ENCODE results near the gene KMT2B. TPM values are rescaled to one million over a fixed set of nuclear protein-coding genes. Genes with fewer than 3 reads are reported as not detected.

The KMT2B gene
- total and polyA plus RNA-seq, 2 donors from 2014 or later = 14.8 to 40.8 TPM

DNA sequence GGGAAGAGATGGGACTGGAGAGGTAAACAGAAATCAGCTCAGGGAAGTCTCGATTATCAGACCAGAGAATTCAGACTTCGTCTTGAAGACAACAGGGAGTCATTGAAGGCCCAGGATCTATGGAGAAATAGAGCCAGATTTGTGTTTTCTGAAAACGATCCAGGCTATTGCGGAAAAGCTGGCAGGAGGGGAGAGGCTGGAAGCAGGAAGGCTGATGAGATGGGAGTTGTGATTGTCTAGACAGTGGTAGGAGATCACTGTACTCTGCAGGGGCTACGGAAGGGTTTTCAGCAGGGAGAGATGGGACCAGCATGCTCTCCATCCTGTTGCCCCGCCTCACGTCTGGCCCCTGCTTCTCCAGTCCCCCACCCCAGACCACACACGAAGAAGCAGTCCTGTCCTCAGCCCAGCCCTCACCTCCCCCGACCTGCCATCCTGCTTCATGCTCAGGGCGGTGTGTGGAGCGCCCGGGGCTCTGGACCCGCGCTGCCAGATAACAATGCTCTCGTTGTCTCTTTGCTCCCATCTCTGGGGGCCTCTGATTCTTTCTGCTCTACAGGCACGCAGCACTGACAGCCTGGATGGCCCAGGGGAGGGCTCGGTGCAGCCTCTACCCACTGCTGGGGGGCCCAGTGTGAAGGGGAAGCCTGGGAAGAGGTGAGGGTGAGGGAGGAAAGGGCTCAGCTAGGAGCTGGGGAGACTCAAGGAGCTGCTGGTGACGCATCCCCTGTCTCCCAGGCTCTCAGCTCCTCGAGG is 59.5 kb downstream of the KMT2B start:
- H3K27me3 ChIP-seq (ENCODE audit: control insufficient read depth, insufficient read depth, low read length) = no peaks in the 10 kb centered on the region
- no peak for FAIRE-seq

DNA sequence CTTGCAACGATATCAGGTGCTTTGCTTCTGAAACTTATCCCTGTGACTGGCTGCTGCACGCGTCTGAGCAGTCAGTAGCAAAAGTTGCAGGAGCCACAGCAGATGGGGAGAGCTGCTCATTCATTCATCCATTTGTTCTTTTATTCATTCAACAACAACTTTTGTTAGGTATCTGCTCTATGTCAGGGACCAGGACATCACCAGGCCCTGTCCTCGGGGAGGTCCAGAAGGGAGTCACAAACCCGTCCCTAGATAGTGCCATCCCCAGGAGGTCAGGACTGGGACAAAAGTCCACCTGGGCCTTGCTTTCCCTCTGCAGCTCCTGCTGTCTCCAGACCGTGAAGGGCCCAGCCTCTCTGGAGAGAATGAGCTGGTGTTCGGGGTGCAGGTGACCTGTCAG is 60.2 kb downstream of the KMT2B start:
- no peaks in the 10 kb centered on the region for H3K27me3 ChIP-seq (ENCODE audit: control insufficient read depth, insufficient read depth, low read length)
- no peaks in the 10 kb centered on the region for H3K36me3 ChIP-seq (ENCODE audit: control insufficient read depth in 2 of 3, insufficient read depth in 3 of 3, low read length in 3 of 3)
- intact Hi-C loops (cut with DNase I) = no loop called here
- no peaks in the 10 kb centered on the region for H3K9me3 ChIP-seq (ENCODE audit: control insufficient read depth in 2 of 3, insufficient read depth in 1 of 3, low read length in 3 of 3)
- H3K4me1 ChIP-seq (ENCODE audit: control insufficient read depth in 2 of 3, insufficient read depth in 2 of 3, low read depth in 1 of 3, low read length in 3 of 3) = peaks cover 0 to 4% (median 3%) of the 10 kb centered on the region in 3 donors
- H3K27ac ChIP-seq (ENCODE audit: low read depth in 2 of 2, low read length in 2 of 2) = no peak overlapping the region
- TF ChIP-seq CTCF (IDR thresholded peaks at IDR 0.05; ENCODE audit: borderline replicate concordance, extremely low read depth, insufficient read depth) = no peak
- DNase-seq (no peak), FAIRE-seq (no peak)
- H3K4me3 ChIP-seq (ENCODE audit: low read length in 3 of 3) = no peak overlapping the region
- H3K9ac ChIP-seq (ENCODE audit: low read length in 3 of 3) = no peak overlapping the region

More for the DNA sequence above, 59.5 kb downstream of the KMT2B start:
- Histone ChIP-seq H3K4me3 (ENCODE audit: low read length in 3 of 3) (no peak overlapping the region), H3K27ac (ENCODE audit: low read depth in 2 of 2, low read length in 2 of 2) (no peak overlapping the region), H3K36me3 (ENCODE audit: control insufficient read depth in 2 of 3, insufficient read depth in 3 of 3, low read length in 3 of 3) (no peaks in the 10 kb centered on the region), H3K4me1 (ENCODE audit: control insufficient read depth in 2 of 3, insufficient read depth in 2 of 3, low read depth in 1 of 3, low read length in 3 of 3) (peaks cover 0 to 4% (median 3%) of the 10 kb centered on the region in 3 donors), H3K9ac (ENCODE audit: low read length in 3 of 3) (no peak overlapping the region), H3K9me3 (ENCODE audit: control insufficient read depth in 2 of 3, insufficient read depth in 1 of 3, low read length in 3 of 3) (no peaks in the 10 kb centered on the region)
- no peak for TF ChIP-seq CTCF (IDR thresholded peaks at IDR 0.05; ENCODE audit: borderline replicate concordance, extremely low read depth, insufficient read depth)
- intact Hi-C loops (cut with DNase I) = no loop called here
- DNase-seq = no peak

GRCh38 chr19:35779033-35779432 is 61.2 kb downstream of the KMT2B start:
- peaks cover 0 to 4% (median 3%) of the 10 kb centered on the region in 3 donors for H3K4me1 ChIP-seq (ENCODE audit: control insufficient read depth in 2 of 3, insufficient read depth in 2 of 3, low read depth in 1 of 3, low read length in 3 of 3)
- H3K27me3 ChIP-seq (ENCODE audit: control insufficient read depth, insufficient read depth, low read length) = no peaks in the 10 kb centered on the region
- H3K9me3 ChIP-seq (ENCODE audit: control insufficient read depth in 2 of 3, insufficient read depth in 1 of 3, low read length in 3 of 3) = no peaks in the 10 kb centered on the region
- no peak overlapping the region for H3K4me3 ChIP-seq (ENCODE audit: low read length in 3 of 3)
- intact Hi-C loops (cut with DNase I) = no loop called here
- H3K27ac ChIP-seq (ENCODE audit: low read depth in 2 of 2, low read length in 2 of 2) = no peak overlapping the region
- FAIRE-seq (no peak), DNase-seq (no peak)
- TF ChIP-seq CTCF (IDR thresholded peaks at IDR 0.05; ENCODE audit: borderline replicate concordance, extremely low read depth, insufficient read depth) = no peak
- H3K9ac ChIP-seq (ENCODE audit: low read length in 3 of 3) = no peak overlapping the region
- no peaks in the 10 kb centered on the region for H3K36me3 ChIP-seq (ENCODE audit: control insufficient read depth in 2 of 3, insufficient read depth in 3 of 3, low read length in 3 of 3)
